Mucosa of rectum (tissue), 2 donors: ENCODE measurements around the gene MYO15B.

Source experiments
- H3K27ac ChIP-seq, 2 donors: one replicate each; pipeline ENCODE4 v1.7.0; 2013; ENCODE audit warnings: inconsistent platforms in 2 of 2, low read depth in 2 of 2, low read length in 2 of 2
- H3K27me3 ChIP-seq, 2 donors: one replicate each; pipeline ENCODE4 v1.7.0; 2013; ENCODE audit warnings: low read length in 2 of 2; ENCODE audit not compliant: control insufficient read depth in 2 of 2, insufficient read depth in 2 of 2
- H3K36me3 ChIP-seq, 2 donors: one replicate each; pipeline ENCODE4 v1.7.0; 2013; ENCODE audit warnings: low read length in 2 of 2; ENCODE audit not compliant: control insufficient read depth in 2 of 2, insufficient read depth in 2 of 2
- H3K4me1 ChIP-seq, 2 donors: one replicate each; pipeline ENCODE4 v1.7.0; 2013; ENCODE audit warnings: low read length in 2 of 2, mild to moderate bottlenecking in 1 of 2; ENCODE audit not compliant: control insufficient read depth in 2 of 2, insufficient read depth in 2 of 2
- H3K4me3 ChIP-seq, 2 donors: one replicate each; pipeline ENCODE4 v1.7.0; 2013; ENCODE audit warnings: low read length in 2 of 2
- H3K9ac ChIP-seq, 2 donors: one replicate each; pipeline ENCODE4 v1.7.0; 2013; ENCODE audit warnings: low read length in 2 of 2, low read depth in 1 of 2, mild to moderate bottlenecking in 1 of 2
- H3K9me3 ChIP-seq, 2 donors: one replicate each; pipeline ENCODE4 v1.7.0; 2013; ENCODE audit warnings: low read length in 2 of 2; ENCODE audit not compliant: control insufficient read depth in 2 of 2
- donor health status: healthy.
- donor health status: Normal muscosa, but diverticular disease.

The MYO15B gene

GRCh38 chr17:75630071-75630917 is 42.7 kb downstream of the MYO15B start:
- Histone ChIP-seq H3K27ac (no peak overlapping the region), H3K36me3 (peaks cover 18 to 25% of the 10 kb centered on the region in 2 donors), H3K4me3 (no peak overlapping the region), H3K27me3 (no peaks in the 10 kb centered on the region), H3K9ac (no peak overlapping the region), H3K9me3 (no peaks in the 10 kb centered on the region), H3K4me1 (peaks cover 24 to 31% of the 10 kb centered on the region in 2 donors)

GRCh38 chr17:75631353-75631752 is 43.8 kb downstream of the MYO15B start:
- no peak overlapping the region for H3K9ac ChIP-seq
- no peak overlapping the region for H3K27ac ChIP-seq
- H3K9me3 ChIP-seq: no peaks in the 10 kb centered on the region
- H3K27me3 ChIP-seq: no peaks in the 10 kb centered on the region
- peaks cover 33 to 41% of the 10 kb centered on the region in 2 donors for H3K4me1 ChIP-seq
- peaks cover 8 to 18% of the 10 kb centered on the region in 2 donors for H3K36me3 ChIP-seq
- no peak overlapping the region for H3K4me3 ChIP-seq

GRCh38 chr17:75632428-75632827 is 44.8 kb downstream of the MYO15B start:
- no peak overlapping the region for H3K4me3 ChIP-seq
- H3K4me1 ChIP-seq: peaks cover 44 to 51% of the 10 kb centered on the region in 2 donors
- H3K9me3 ChIP-seq: no peaks in the 10 kb centered on the region
- H3K36me3 ChIP-seq: peaks cover 0 to 7% of the 10 kb centered on the region in 2 donors
- no peaks in the 10 kb centered on the region for H3K27me3 ChIP-seq
- peak overlapping the region in 1 of 2 donors; percentile 80 for H3K27ac ChIP-seq
- H3K9ac ChIP-seq: no peak overlapping the region

GRCh38 chr17:75632863-75633485 is 45.4 kb downstream of the MYO15B start, which contains the start of gene SMIM5:
Gene SMIM5 (plus strand): TSS chr17:75633434. CDS start chr17:75640202, 6,768 bp downstream.
- Histone ChIP-seq H3K9ac (peak within 1 kb of the TSS; percentile 56 to 64), H3K36me3 (peaks cover 0 to 6% of the 10 kb centered on the region in 2 donors), H3K4me3 (peak within 1 kb of the TSS; percentile 30 to 31), H3K27me3 (no peaks in the 10 kb centered on the region), H3K4me1 (peaks cover 46 to 56% of the 10 kb centered on the region in 2 donors), H3K9me3 (no peaks in the 10 kb centered on the region), H3K27ac (peak within 1 kb of the TSS; percentile 70 to 80)

- Histone ChIP-seq H3K9ac (peak overlapping the region; percentile 56 to 64), H3K4me3 (peak overlapping the region; percentile 30 to 31), H3K27ac (peak overlapping the region; percentile 70 to 80), H3K27me3 (no peaks in the 10 kb centered on the region), H3K4me1 (peaks cover 46 to 56% of the 10 kb centered on the region in 2 donors), H3K36me3 (peaks cover 0 to 6% of the 10 kb centered on the region in 2 donors), H3K9me3 (no peaks in the 10 kb centered on the region)
Measured at GRCh38 chr17:75633486-75634375, 46.1 kb downstream of the MYO15B start.

GRCh38 chr17:75634376-75634740 is 46.8 kb downstream of the MYO15B start:
- Histone ChIP-seq H3K36me3 (peaks cover 0 to 6% of the 10 kb centered on the region in 2 donors), H3K4me3 (peak overlapping the region; percentile 30 to 31), H3K9ac (peak overlapping the region in 1 of 2 donors; percentile 64), H3K27ac (peak overlapping the region in 1 of 2 donors; percentile 80), H3K9me3 (no peaks in the 10 kb centered on the region), H3K4me1 (peaks cover 46 to 56% of the 10 kb centered on the region in 2 donors), H3K27me3 (no peaks in the 10 kb centered on the region)

- peak overlapping the region in 1 of 2 donors; percentile 4 for H3K4me3 ChIP-seq
Measured at GRCh38 chr17:75634754-75635609, 47.4 kb downstream of the MYO15B start.

GRCh38 chr17:75635610-75636202 is 48.1 kb downstream of the MYO15B start:
- H3K4me1 ChIP-seq: peaks cover 53 to 67% of the 10 kb centered on the region in 2 donors
- no peak overlapping the region for H3K4me3 ChIP-seq
- H3K27me3 ChIP-seq: no peaks in the 10 kb centered on the region
- peak overlapping the region; percentile 1 to 52 for H3K9ac ChIP-seq
- H3K9me3 ChIP-seq: no peaks in the 10 kb centered on the region
- H3K27ac ChIP-seq: peak overlapping the region; percentile 43 to 73
- H3K36me3 ChIP-seq: peaks cover 0 to 3% of the 10 kb centered on the region in 2 donors

More at GRCh38 chr17:75634754-75635609, 47.4 kb downstream of the MYO15B start:
- peak overlapping the region; percentile 43 to 73 for H3K27ac ChIP-seq
- H3K27me3 ChIP-seq: no peaks in the 10 kb centered on the region
- no peaks in the 10 kb centered on the region for H3K9me3 ChIP-seq
- H3K4me1 ChIP-seq: peaks cover 50 to 61% of the 10 kb centered on the region in 2 donors
- peaks cover 0 to 6% of the 10 kb centered on the region in 2 donors for H3K36me3 ChIP-seq
- peak overlapping the region; percentile 1 to 52 for H3K9ac ChIP-seq
